Fibroblast of mammary gland (primary cell): ENCODE results near the gene UTP4.

Experiments used
- DNase-seq: peaks from one replicate; pipeline ENCODE4 v3.0.0-alpha.2; 2010; ENCODE audit warnings: low read depth
- H3K4me3 ChIP-seq: 2 replicates; pipeline ENCODE4 v1.5.1; 2011; ENCODE audit warnings: low read depth, mild to moderate bottlenecking, low read length, moderate library complexity; ENCODE audit not compliant: control insufficient read depth
- CTCF ChIP-seq: conservative IDR thresholded peaks from 2 replicates; pipeline ENCODE4 v1.5.1; 2011; ENCODE audit warnings: low read depth, low read length, inconsistent platforms; ENCODE audit not compliant: control insufficient read depth, insufficient read depth

UTP4 gene

GRCh38 chr16:69132424-69133252, at the start of gene UTP4, which contains the start of gene CHTF8:
Gene UTP4, plus strand, starts transcription at chr16:69132649. Its CDS starts 811 bp downstream, at chr16:69133460.
Gene CHTF8, minus strand, starts transcription at chr16:69132588. Its CDS starts 11,130 bp downstream, at chr16:69121458.
- peak within 1 kb of the TSS; percentile 95 for H3K4me3 ChIP-seq
- no peak for TF ChIP-seq CTCF
- peak; percentile 70 for DNase-seq

GRCh38 chr16:69083306-69083941, 49.0 kb upstream of the UTP4 start:
- no peak for TF ChIP-seq CTCF
- H3K4me3 ChIP-seq, result no peak overlapping the region
- DNase-seq, result no peak

- DNase-seq, result no peak
- no peak for TF ChIP-seq CTCF
- H3K4me3 ChIP-seq, result no peak overlapping the region
Measured at GRCh38 chr16:69084289-69084688, 48.2 kb upstream of the UTP4 start.

GRCh38 chr16:69085032-69085695, 47.3 kb upstream of the UTP4 start:
- TF ChIP-seq CTCF, result no peak
- DNase-seq, result no peak
- no peak overlapping the region for H3K4me3 ChIP-seq

- no peak for DNase-seq
- TF ChIP-seq CTCF, result no peak
- H3K4me3 ChIP-seq, result no peak overlapping the region
Measured at GRCh38 chr16:69087161-69087581, 45.3 kb upstream of the UTP4 start.

GRCh38 chr16:69088684-69089083, 43.8 kb upstream of the UTP4 start:
- no peak overlapping the region for H3K4me3 ChIP-seq
- no peak for TF ChIP-seq CTCF
- no peak for DNase-seq
